Colon (tissue), 2 donors: Measurements from ENCODE around the gene C9orf78.

Source experiments
- FAIRE-seq: peaks from 2 replicates; lab custom pipeline; 2012; peaks lifted over from hg19 to GRCh38; lab: Jason Lieb, UNC
- donor health status: control.
- donor health status: control.

Gene C9orf78

GRCh38 chr9:129868023-129868871 lies 33.2 kb upstream of the C9orf78 start:
- no peak for FAIRE-seq

- no peak for FAIRE-seq
These were observed 32.3 kb upstream of the C9orf78 start for GRCh38 chr9:129867136-129868022.

DNA sequence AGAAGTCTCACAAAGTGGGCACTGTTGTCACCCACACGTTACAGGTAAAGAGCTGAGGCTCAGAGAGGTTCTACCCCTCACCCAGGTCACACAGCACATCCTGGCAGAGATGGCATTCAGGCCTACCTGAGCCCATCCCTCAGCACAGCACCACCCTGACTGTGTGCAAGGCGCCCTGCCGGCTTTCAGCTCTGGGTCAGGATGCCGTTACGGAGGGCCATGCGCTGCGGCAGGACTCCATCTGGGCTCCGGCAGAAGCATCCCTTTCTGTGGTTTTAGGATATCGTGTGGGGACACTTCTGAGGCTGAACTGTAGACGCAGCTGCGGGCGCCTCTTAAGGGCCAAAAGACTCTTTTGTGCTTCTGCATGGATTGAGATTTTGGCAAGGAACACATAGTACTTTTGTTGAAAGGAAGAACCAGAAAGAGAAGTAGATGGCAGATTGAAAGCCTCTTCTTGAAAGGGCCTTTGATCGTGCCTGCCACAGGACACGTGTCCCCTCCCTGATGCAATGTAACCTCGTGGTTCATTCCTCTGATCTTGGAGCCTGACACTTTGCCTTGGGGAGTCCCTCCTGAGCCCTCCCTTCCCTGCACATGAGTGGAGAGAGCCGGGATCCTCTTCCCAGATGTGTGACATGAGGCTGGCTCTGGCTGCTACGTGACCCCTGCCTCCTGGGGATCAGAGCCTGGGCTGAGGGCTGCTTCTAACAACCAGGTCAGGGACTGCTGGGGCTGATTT lies 31.5 kb upstream of the C9orf78 start:
- FAIRE-seq: no peak

DNA sequence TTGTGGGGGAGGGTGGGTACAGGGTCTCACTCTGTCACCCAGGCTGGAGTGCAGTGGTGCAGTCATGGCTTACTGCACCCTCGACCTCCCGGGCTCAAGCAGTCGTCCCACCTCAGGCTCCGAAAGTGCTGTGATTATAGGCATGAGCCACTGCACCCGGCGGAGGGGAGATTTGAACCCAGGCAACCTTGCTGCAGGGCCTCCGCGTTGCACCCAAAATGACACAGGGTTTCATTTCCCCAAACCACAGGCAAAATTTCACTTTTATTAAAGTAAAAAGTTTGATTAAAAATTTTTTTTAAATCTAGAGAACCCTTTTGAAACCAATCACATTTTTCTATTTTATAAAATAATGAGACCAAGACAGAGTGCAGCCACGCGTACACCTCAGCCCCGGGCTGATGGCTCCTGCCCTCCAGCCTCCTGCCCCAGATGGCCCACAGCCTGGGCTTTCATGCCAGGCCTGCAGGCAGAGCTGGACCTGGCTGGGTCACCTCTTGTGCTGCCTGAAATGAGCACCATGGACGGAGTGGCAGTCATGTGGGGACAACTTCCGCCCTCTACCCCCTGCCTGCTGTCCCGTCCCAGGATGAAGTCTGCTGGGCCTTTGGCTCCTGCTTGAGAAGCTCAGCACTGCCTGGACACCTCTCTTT lies 30.7 kb upstream of the C9orf78 start:
- FAIRE-seq: no peak

GRCh38 chr9:129864991-129865647 lies 30.0 kb upstream of the C9orf78 start:
- no peak for FAIRE-seq

- FAIRE-seq: no peak
These were observed 28.1 kb upstream of the C9orf78 start for GRCh38 chr9:129863059-129863690.

GRCh38 chr9:129861447-129861827 lies 26.4 kb upstream of the C9orf78 start:
- FAIRE-seq: no peak

GRCh38 chr9:129860653-129861446 lies 25.8 kb upstream of the C9orf78 start:
- no peak for FAIRE-seq

- no peak for FAIRE-seq
These were observed 23.3 kb upstream of the C9orf78 start for GRCh38 chr9:129858167-129858962.

GRCh38 chr9:129857207-129857606 lies 22.1 kb upstream of the C9orf78 start:
- FAIRE-seq: no peak

- FAIRE-seq: no peak
These were observed 19.6 kb upstream of the C9orf78 start for GRCh38 chr9:129854588-129855110.

DNA sequence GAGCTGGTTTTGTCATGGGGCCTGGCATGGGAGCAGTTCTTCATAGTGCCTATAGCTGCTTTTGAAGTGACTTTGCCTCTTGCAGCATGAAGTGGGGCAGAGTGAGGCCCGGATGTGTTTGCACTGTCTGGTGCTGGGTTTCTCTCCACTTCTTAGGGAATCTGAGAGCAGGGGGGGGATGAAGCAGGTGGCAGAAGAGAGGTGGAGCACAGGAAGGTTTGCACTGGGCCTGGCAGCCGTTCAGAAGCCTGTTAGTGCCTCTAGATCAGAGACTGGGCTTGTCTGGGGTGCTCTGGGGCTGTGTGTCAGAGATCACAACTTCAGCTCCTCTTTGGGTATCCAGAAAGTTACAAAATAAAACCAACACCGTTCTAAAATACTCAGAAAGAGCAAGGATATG lies 18.5 kb upstream of the C9orf78 start:
- FAIRE-seq: no peak

DNA sequence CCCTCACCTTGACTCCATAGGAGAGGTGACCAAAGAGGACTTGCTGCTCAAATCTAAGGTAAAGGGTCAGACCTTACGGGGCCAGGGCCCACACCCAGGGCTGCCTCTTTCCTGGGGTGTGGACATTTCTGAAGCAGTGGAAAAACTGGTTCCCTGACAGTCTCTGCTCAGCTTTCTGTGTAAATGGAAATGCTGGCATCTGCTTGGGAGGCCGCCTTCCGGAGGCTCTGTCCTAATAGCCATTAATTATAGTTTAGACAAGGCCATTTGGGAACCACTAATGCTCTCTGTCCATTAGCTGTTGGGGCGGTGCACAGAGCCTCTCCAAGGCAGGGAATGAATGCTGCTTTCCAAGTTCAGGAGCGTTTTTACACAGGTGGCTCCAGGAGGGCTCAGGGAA lies 17.5 kb upstream of the C9orf78 start:
- FAIRE-seq: no peak

GRCh38 chr9:129851821-129852220 lies 16.7 kb upstream of the C9orf78 start:
- FAIRE-seq: no peak

GRCh38 chr9:129850821-129851550 lies 15.9 kb upstream of the C9orf78 start:
- no peak for FAIRE-seq

DNA sequence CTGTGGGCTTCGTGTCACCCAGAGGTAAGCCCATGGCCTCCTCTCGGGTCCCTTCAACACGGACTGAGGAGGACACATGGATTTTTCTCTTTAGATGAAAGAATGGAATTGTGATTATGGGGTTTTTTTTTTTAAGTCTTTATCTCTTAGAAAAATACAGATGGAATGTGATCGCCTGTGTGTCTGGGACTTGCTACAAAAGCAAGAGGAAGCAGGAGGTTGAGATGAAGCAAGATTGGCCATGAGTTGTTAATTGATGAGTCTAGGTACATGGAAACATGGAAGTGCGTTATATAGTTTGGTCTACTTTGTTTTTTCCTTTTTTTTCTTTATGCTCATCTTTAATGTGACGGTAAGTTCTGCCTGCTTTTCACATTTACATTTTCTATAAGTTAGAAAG lies 14.8 kb upstream of the C9orf78 start:
- no peak for FAIRE-seq

DNA sequence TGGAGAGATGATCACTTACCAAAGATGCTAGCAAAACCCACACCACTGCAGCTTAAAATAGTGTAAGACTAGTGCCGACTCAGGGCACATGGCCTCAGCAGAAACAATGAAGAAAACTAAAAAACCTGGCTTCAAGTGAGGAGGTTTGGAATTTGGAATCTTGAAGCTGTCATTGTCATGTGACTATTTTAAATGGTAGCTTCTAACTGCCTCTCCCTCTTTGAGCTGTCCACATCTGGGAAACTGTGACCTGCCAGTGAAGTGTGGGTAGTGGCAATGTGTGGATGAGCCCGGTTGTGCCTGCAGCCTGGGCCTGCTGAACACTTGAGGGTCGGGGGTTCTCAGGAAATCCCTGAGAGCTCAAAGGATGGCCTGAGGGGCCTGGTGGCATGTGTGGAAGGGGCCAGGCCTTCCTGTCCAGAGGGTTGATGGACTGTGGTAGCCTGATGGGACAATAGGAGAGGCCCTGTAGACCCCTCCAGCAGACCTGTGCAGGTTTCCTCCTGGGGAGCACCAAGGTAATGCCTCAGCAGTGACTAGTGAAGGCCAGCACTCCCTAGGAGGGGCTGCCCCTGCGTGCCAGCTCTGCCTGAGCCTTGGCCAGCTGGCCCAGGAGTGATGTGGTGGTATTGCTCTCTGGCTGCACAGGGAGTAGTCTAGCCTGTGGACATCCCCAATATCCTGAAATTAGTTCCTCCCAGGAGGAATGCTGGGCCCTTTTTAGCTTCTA lies 13.8 kb upstream of the C9orf78 start:
- FAIRE-seq: no peak

- no peak for FAIRE-seq
These were observed 10.3 kb upstream of the C9orf78 start for GRCh38 chr9:129845373-129845772.
